CD4-positive, alpha-beta T cell treated with Interleukin-4 for 4 hours (primary cell): Measurements from ENCODE around the gene PGAP3.
"Not testable (repeated sequence)": the region's sequence is repeated elsewhere in the genome, so short reads cannot be mapped to it uniquely, and the experiment has no call there.

ENCODE experiments used
- DNase-seq: peaks from one replicate; pipeline ENCODE4 v3.0.0-alpha.2; 2020

Gene PGAP3

DNA sequence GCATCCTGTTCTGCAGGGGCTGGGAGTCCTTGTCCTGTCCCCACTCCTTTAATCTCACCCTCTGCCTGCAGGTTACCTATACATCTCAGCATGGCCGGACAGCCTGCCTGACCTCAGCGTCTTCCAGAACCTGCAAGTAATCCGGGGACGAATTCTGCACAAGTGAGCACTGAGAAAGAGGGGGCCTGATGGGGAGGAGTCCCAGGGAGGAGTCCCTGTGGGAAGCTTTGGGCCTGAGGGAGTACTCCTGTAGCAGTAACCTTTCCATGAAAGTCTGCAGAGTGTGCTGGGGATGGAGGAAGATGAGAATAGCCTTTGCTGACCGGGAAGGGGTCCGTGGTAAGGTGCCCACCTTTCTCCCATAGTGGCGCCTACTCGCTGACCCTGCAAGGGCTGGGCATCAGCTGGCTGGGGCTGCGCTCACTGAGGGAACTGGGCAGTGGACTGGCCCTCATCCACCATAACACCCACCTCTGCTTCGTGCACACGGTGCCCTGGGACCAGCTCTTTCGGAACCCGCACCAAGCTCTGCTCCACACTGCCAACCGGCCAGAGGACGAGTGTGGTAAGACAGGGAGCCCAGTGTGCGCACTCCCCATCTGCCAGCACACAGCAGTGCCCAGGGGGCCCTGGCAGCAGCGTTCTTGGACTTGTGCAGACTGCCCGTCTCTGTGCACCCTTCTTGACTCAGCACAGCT is 27.7 kb upstream of the PGAP3 start:
- no peak for DNase-seq

DNA sequence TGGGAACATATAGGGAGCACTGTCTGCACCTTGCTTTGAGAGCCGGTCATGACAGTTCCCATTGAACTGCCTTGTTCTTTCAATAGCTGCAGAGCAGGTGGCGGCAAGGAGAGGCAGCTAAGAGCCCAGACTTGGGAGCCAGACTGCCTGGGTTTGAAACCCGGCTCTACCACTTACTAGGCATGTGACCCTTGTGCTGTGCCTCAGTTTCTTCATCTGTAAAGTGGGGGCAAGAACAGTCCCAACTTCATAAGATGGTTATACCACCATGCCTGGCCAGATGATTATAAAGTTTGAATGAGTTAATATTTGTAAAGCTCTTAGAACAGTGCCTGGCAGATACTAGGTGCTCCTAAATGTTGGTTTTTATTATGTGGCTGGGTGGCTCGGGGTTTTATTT is 26.4 kb upstream of the PGAP3 start:
- DNase-seq, result no peak

DNA sequence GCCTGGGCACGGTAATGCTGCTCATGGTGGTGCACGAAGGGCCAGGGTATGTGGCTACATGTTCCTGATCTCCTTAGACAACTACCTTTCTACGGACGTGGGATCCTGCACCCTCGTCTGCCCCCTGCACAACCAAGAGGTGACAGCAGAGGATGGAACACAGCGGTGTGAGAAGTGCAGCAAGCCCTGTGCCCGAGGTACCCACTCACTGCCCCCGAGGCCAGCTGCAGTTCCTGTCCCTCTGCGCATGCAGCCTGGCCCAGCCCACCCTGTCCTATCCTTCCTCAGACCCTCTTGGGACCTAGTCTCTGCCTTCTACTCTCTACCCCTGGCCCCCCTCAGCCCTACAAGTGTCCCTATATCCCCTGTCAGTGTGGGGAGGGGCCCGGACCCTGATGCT is 24.0 kb upstream of the PGAP3 start:
- DNase-seq, result no peak

DNA sequence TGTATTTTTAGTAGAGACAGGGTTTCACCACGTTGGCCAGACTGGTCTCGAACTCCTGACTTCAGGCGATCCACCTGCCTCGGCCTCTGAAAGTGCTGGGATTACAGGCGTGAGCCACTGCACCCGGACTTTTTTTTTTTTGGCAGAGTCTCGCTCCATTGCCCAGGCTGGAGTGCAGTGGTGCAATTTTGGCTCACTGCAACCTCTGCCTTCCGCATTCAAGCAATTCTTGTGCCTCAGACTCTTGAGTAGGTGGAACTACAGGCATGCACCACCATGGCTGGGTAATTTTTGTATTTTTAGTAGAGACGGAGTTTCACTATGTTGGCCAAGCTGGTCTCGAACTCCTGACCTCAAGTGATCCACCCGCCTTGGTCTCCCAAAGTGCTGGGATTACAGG is 23.2 kb upstream of the PGAP3 start:
- DNase-seq, result not testable (repeated sequence)

DNA sequence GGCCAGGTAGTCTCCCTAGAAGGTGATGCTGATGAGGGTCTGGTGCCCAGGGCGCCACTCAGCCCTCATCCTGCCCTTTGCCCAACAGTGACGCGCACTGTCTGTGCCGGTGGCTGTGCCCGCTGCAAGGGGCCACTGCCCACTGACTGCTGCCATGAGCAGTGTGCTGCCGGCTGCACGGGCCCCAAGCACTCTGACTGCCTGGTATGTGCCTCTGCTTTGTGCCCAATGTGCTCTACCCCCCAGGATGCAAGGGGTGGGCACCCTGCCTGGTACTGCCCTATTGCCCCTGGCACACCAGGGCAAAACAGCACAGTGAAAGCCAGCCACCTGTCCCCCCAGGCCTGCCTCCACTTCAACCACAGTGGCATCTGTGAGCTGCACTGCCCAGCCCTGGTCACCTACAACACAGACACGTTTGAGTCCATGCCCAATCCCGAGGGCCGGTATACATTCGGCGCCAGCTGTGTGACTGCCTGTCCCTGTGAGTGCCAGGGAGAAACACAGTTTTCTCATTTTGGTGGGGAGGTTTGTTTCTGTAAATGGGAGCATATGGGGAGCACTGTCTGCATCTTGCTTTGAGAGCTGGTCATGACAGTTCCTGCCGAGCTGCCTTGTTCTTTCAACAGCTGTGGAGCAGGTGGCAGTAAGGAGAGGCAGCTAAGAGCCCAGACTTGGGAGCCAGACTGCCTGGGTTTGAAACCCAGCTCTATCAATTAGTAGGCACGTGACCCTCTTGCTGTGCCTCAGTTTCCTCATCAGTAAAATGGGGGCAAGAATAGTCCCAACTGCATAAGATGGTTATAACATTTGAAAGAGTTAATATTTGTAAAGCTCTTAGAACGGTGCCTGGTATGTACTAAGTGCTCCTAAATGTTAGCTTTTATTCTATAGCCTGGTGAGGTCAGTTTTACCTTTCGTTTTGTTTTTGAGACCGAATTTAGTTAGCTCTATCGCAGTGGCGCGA is 22.4 kb upstream of the PGAP3 start:
- no peak for DNase-seq

DNA sequence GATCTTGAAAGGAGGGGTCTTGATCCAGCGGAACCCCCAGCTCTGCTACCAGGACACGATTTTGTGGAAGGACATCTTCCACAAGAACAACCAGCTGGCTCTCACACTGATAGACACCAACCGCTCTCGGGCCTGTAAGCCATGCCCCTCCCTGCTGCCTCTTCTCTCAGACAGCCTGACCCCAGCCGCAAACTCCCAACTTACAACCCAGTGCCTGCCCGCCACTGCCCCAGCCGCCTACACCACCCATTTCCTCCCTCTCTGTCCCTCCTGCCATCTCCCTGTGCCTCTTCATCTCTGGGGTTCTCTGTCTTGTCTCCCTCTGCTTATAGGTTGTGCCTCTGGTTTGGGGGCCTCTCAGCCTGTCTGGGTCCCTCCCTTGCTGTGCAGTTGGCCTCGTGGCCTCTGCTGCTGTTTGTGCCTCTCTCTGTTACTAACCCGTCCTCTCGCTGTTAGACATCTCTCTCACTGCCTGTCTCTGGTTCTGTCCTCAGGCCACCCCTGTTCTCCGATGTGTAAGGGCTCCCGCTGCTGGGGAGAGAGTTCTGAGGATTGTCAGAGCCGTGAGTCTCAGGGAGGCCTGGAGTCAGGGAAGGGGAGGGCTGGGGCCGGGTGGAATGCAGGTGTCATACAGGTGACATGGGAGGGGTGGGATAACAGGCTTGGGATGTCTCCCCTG is 21.6 kb upstream of the PGAP3 start:
- DNase-seq, result no peak

DNA sequence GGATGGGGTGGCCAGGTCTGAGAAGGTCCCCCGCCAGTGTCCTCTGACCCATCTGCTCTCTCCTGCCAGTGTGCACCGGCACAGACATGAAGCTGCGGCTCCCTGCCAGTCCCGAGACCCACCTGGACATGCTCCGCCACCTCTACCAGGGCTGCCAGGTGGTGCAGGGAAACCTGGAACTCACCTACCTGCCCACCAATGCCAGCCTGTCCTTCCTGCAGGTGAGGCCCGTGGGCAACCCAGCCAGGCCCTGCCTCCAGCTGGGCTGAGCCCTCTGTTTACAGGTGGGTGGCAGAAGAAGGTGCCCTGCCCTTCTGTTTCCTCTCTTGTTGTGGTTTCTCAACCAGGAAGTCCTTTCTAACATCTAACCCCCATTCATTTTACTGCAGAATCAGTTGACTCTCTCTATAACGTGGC is 19.1 kb upstream of the PGAP3 start:
- DNase-seq, result peak; percentile 32

DNA sequence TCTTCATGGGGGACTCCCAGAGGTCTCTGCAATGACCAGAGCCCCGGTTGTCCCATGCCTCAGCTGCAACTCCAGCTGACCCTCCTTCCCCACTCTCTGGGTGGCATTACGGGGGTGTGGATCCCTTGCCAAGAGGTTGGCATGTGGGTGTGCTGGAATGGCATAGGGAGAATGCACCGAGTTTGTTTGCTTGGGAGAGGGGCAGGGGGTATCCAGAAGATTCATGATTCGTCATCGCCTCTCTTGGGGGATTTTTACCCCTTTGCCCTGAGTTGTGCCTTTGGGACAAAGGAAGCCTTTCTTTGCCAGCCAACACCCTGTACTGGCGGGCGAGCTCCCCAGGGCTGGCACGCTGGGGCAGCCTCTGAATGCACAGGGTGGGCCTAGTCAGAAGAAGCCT is 18.5 kb upstream of the PGAP3 start:
- no peak for DNase-seq

DNA sequence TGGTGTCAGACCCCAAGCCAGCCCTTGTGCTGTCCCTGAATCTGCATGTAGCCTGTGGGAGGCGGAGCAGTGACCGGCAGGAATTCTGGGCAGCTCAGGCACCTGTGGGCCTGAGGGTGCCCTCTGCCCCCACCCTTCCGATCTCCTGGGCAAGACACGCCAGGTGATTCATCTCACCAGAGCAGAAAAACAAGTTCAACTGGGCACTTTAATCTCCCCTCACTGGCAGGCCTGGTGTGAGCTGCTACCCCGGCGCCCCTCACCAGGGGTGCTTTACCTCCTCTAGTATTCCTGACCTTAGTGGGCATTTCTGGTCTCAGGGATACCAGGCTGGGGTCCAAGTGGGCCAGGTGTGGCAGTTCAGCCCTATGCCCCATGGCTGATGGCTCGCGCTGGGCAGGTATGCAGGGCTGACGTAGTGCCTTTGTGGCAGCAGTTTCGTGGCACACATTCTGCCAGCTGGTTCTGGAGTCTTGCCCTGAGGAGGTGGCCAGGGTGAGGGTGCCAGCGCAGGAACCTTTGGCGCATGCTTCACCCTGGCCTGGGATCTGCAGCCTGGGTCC is 18.0 kb upstream of the PGAP3 start:
- no peak for DNase-seq

DNA sequence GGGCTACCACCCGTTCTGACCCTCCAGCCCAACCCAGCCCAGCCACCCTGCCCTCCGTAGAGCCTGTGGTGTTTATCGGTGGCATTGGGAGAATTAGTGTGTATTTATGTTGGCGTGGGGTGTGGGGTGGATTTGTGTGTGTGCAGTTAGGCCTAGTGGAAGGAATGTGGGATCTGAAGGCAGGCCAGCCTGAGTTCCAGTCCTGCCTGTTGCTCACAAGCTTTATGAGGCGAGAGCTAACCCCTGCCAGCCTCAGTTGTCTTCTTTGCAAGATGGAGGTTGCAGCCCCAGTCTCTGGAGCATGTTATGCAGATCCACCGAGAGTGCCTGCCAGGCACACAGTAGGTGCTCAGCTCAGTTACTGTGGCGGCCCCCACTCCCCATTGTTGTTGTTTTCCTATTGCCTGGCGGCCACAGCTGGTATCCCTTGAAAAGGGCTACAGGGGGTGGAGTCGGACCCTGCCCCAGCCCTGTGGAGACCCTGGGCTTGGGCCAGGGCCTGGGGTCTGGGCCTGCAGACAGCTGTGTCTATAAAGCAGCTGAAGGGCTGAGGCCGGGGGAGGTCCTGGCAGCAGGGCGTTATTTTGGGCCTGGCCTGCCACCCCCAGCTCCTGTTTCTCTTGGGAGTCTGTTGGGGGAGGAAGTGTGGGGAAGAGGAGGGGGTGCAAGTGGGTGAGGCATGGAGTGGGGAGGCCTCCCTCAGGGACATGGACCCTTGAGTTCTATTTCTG is 17.1 kb upstream of the PGAP3 start:
- DNase-seq, result no peak

DNA sequence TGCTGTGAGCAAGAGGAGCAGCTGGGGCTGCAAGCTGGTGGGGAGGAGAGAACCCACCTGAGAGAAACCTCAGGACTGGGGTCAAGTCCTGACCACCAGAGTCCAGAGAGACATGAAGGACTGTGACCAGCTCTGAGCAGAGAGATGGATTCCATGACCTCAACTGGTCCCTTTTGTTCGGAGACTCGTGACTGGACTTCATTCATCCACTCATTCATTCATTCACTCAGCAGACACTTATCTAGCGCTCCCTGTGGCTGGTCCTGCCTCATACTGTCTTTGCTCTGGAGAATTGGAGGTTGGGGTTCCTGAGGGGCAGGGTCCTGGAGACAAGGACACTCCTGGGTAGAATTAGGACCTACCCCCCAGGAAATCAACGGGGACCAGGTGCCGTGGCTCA is 16.1 kb upstream of the PGAP3 start:
- DNase-seq, result no peak

DNA sequence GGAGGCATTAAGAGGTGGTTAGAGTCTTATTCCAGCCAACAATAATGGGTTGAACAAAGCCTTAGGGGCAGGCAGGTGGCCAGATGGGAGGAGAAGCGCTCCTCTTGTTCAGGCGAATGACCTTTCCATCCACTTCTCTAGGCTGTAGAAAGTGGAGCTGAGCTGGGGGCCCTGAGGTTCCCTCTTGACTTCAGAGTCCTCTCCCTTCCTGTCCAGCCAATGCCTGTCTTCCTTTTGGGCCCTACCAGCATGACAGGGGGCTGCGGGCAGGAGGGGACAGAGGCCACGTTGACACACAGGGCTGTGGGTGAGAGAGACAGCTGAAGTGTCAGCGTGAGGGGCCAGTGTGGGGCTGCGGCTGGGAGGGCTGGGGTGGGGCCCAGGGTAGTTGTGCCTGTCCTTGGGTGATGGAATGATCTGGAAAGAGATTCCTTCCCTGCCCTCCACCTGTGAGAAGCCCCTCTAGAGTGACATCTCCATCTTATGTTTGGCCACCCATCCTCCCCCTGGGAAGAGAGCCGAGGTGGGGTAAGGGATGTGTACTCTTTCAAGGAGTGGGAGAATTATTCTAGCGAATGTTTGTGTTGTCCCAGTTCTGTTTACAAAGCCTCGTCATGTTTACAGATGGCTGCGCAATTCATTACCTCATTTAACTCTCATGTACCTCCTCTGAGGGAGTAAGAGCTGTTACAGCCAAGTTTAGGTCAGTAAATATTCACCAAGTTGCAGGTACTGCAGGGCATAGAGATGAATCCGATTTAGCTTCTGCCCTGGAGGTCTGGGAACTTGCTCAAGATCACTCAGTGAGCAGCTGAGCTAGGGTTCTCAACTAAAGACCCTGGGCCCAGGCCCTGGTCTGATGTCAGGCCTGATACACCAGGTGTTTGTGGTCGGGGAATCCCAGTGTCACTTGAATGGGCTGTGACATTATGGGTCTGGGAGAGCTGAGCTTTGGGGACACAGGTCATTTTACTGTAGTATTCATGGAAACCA is 15.3 kb upstream of the PGAP3 start:
- no peak for DNase-seq

DNA sequence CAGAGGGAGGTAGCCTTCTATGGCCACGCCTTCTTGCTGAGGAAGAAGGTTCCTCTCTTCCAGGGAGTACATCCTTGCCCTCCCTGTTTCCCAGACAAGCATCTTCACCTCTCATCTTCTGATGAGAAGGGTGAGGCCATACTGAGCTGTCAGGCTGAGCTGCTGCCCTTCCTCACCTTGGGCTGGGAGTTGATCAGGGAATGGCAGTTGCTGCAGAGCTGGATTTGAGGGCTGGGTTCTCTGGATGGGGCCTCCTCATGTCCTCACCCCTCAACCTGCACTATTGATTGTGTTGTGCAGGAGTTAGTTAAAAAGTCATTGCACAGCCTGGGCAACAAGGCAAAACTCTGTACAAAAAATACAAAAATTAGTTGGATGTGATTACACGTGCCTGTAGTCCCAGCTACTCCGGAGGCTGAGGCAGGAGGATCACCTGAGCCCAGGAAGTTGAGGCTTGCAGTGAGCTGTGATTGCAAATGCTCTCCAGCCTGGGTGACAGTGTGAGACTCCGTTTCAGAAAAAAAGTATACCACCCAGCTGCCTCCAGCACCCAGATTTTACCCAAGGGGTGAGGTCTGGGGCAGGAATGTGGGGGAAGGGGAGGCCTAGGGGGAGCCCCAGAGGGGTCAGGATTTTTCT is 14.0 kb upstream of the PGAP3 start:
- no peak for DNase-seq

DNA sequence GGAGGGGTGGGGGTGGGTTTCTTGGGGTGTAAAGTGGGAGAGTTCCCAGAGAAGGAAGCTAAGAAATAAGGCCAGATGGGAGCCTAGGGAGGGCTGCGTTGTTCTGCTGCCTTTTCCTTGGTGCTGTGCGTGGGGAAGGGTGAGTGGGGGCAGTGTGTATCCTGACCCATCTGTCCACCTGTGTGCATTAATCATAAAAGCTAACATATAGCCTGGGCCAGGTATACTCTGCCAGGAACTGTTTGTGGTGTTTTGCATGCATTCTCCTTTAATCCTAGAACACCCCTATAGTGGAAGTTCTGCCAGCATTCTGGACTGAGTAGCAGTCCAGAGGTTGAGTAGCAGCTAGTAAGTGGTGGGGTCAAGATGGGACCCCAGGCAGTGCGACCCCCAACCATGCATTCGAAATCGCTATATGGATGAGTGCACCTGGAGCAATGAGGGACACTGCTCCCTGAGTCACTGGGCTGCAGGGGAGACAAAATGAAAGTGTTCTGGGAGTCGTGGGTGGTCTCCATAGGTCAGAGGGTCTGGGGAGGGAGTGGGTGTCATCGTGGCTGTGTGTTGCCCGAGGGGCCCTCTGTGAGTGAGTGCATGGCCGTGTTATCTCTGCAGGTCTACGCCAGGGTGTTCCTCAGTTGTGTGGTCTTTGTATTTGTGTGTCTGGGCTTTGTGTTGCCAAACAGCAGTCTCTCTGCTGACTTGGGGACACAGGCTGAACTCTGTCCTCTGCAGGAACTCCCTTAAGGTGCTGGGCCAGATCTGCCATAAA is 13.3 kb upstream of the PGAP3 start:
- no peak for DNase-seq

DNA sequence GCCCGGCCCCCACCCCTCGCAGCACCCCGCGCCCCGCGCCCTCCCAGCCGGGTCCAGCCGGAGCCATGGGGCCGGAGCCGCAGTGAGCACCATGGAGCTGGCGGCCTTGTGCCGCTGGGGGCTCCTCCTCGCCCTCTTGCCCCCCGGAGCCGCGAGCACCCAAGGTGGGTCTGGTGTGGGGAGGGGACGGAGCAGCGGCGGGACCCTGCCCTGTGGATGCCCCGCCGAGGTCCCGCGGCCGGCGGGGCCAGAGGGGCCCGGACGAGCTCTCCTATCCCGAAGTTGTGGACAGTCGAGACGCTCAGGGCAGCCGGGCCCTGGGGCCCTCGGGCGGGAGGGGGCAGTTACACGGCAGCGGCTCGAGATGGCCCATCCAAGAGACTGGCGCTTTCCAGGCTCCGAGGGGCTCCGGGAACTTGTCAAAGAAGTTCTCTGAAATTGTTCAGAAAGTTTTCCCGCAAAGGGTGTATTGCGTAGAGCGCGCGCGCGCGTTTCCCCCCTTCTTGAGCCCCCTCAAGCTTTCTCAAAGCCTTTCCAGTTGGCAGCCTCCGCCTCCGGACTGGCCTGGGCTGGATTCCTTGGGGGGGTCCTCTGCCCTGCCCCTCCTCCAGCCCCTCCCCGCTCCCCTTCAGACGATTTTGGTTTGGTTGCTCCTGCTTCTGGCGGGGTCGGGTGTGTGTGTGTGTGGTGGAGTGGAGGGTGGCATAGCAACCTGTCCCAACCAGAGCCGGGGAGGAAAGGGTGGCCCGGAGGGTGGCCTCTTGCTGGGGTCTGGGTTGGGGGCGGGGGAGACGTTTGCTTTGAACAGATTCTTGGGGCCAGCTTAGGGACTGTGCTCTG is 12.5 kb upstream of the PGAP3 start:
- DNase-seq, result no peak

DNA sequence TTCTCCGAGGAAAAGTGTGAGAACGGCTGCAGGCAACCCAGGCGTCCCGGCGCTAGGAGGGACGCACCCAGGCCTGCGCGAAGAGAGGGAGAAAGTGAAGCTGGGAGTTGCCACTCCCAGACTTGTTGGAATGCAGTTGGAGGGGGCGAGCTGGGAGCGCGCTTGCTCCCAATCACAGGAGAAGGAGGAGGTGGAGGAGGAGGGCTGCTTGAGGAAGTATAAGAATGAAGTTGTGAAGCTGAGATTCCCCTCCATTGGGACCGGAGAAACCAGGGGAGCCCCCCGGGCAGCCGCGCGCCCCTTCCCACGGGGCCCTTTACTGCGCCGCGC is 11.9 kb upstream of the PGAP3 start, which contains the start of gene ERBB2:
TSS of gene ERBB2 (plus strand) at position 247 of the 330 bp plus-strand sequence. CDS start 175 bp downstream, outside the sequence.
- no peak for DNase-seq

DNA sequence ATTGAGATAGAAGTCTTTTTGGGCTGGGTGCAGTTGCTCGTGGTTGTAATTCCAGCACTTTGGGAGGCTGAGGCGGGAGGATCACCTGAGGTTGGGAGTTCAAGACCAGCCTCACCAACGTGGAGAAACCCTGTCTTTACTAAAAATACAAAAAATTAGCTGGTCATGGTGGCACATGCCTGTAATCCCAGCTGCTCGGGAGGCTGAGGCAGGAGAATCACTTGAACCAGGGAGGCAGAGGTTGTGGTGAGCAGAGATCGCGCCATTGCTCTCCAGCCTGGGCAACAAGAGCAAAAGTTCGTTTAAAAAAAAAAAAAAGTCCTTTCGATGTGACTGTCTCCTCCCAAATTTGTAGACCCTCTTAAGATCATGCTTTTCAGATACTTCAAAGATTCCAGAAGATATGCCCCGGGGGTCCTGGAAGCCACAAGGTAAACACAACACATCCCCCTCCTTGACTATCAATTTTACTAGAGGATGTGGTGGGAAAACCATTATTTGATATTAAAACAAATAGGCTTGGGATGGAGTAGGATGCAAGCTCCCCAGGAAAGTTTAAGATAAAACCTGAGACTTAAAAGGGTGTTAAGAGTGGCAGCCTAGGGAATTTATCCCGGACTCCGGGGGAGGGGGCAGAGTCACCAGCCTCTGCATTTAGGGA is 11.4 kb upstream of the PGAP3 start:
- not testable (repeated sequence) for DNase-seq

DNA sequence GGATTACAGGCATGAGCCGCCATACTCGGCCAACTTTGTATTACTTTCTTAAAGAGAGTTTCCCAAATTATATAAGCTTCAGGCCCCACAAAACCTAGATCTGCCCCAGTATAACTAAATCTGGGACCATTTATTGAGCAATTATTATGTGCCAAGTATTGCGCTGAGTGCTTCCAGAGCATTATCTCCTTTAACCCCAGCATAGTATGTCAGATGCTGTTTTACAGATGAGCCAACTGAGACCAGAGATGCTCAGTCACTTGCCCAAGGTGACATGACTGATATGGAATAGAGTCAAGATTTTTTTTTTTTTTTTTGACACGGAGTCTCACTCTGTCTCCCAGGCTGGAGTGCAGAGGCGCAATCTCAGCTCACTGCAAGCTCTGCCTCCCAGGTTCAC is 10.1 kb upstream of the PGAP3 start:
- no peak for DNase-seq
